HG03064 (cell line): ENCODE data around the gene ADGRA1.

ENCODE experiments used
- ATAC-seq: cut with Tn5 transposase; IDR thresholded peaks from one replicate; pipeline ENCODE4 v1.9.1; 2021; ENCODE audit warnings: low read depth; ENCODE audit not compliant: unreplicated experiment

The ADGRA1 gene

GRCh38 chr10:133056001-133056400 lies 31.7 kb upstream of the ADGRA1 start:
- ATAC-seq: no peak

GRCh38 chr10:133056651-133057178 lies 31.0 kb upstream of the ADGRA1 start:
- no peak for ATAC-seq

GRCh38 chr10:133058331-133059092 lies 29.2 kb upstream of the ADGRA1 start:
- ATAC-seq: no peak

GRCh38 chr10:133059093-133059470 lies 28.6 kb upstream of the ADGRA1 start:
- no peak for ATAC-seq

GRCh38 chr10:133059571-133059970 lies 28.2 kb upstream of the ADGRA1 start:
- ATAC-seq: no peak

- no peak for ATAC-seq
These were observed 27.7 kb upstream of the ADGRA1 start for GRCh38 chr10:133060022-133060421.

GRCh38 chr10:133060466-133060865 lies 27.3 kb upstream of the ADGRA1 start:
- ATAC-seq: no peak

GRCh38 chr10:133060881-133061280 lies 26.8 kb upstream of the ADGRA1 start:
- no peak for ATAC-seq

GRCh38 chr10:133061296-133062038 lies 26.3 kb upstream of the ADGRA1 start:
- ATAC-seq: no peak

GRCh38 chr10:133062085-133062484 lies 25.6 kb upstream of the ADGRA1 start:
- no peak for ATAC-seq

GRCh38 chr10:133062635-133063034 lies 25.1 kb upstream of the ADGRA1 start:
- ATAC-seq: no peak

GRCh38 chr10:133067149-133068105 lies 20.3 kb upstream of the ADGRA1 start:
- ATAC-seq: no peak

GRCh38 chr10:133068111-133069032 lies 19.4 kb upstream of the ADGRA1 start:
- ATAC-seq: no peak

- ATAC-seq: no peak
These were observed 18.6 kb upstream of the ADGRA1 start for GRCh38 chr10:133069033-133069525.

GRCh38 chr10:133070405-133070804 lies 17.3 kb upstream of the ADGRA1 start:
- no peak for ATAC-seq

- no peak for ATAC-seq
These were observed 16.9 kb upstream of the ADGRA1 start for GRCh38 chr10:133070810-133071209.

- no peak for ATAC-seq
These were observed 16.0 kb upstream of the ADGRA1 start for GRCh38 chr10:133071733-133072132.

GRCh38 chr10:133072196-133072595 lies 15.5 kb upstream of the ADGRA1 start:
- no peak for ATAC-seq

GRCh38 chr10:133072720-133073390 lies 14.9 kb upstream of the ADGRA1 start:
- no peak for ATAC-seq
